GM19238 (cell line): ENCODE data around the gene PDIA5.
A peak's percentile ranks its signal among the peaks of the same experiment; 100 is the strongest.

ENCODE experiments used
- DNase-seq: peaks from one replicate; pipeline ENCODE4 v3.0.0; 2011; ENCODE audit warnings: low spot score; ENCODE audit not compliant: insufficient read length

PDIA5 gene

DNA sequence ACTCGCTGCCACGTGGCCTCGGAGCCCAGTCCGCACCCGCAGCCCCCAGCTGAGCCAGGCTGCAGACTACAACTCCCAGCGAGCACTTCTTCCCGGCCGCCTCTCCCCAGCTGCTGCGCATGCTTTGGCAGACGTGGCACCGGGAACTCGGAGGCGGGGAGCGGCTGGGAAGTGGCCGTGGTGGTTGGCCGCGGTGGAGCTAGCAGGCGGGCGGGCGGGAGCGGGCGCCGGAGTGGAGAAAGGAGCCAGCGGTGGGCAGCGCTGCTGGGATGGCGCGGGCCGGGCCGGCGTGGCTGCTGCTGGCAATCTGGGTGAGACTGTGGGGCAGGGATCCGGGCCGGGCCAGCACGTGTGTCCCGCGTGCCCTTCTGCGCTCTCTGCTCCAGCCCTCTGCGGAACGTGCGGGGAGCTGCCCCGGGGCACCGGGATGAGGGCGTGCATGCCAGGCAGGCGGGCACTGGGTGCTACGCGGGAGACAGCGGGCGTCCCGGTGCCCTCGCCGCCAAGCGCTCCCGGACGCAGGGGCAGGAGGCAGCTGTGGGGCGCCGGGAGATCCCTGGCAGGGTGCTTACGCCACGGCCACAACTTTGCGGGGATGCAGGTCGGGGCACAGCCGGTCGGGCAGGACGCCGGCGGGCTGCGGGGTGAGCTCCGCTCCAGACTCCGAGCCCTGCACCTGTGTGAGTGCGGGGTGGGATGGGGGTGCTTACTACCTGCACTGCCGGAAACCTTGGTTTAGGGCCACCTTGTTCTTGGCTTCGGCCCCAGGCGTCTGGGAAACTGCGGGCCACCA, at the start of gene PDIA5:
Gene PDIA5 (plus strand): TSS at position 130 of the 793 bp plus-strand sequence. CDS start 140 bp downstream, at position 270.
- peak; percentile 86 for DNase-seq

DNA sequence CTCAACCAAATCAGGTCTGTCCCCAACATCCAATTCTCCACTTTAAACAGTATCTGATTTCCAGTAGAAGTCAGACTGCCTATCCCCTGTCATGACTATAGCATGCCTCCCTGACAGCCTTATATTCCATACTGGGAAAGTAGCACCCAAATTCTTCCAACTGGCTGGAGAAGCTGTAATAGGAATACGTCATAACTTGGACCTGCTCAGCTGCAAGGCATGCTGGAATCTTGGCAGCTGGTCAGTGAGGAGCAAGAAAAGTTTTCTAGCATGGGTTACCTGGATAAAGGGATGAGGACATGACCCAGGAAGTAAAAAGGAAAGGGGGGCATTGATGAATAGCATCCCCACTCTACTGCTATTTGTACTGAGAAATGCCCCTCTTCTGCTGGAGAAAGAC, 48.1 kb upstream of the PDIA5 start:
- DNase-seq = no peak

- no peak for DNase-seq
Observed at GRCh38 chr3:123019161-123019560, 47.7 kb upstream of the PDIA5 start.

- DNase-seq = no peak
Observed at GRCh38 chr3:123019591-123019990, 47.2 kb upstream of the PDIA5 start.

DNA sequence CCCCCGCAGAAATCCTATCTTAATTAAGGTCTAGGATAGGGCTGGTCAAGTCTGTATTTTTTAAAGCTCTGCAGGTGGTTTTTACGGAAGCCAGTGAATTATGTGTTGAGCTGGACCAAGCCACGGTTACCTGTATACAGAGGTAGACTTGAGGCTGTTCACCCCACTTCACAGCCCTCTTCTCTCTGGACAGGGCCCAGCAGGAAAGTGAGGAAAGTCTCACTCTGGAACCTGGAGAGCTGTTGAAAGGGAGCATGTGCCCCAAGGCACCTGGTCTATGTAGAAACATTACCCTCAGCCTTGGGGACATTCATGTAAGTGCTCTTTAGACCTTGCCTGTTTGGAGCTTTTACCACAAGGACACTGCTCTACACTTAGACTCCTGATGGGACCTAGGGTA, 46.1 kb upstream of the PDIA5 start:
- no peak for DNase-seq

- no peak for DNase-seq
Observed at GRCh38 chr3:123021388-123021787, 45.4 kb upstream of the PDIA5 start.

GRCh38 chr3:123021996-123022510, 44.8 kb upstream of the PDIA5 start:
- no peak for DNase-seq

GRCh38 chr3:123024056-123024455, 42.8 kb upstream of the PDIA5 start:
- no peak for DNase-seq

- no peak for DNase-seq
Observed at GRCh38 chr3:123025642-123026521, 40.9 kb upstream of the PDIA5 start.

GRCh38 chr3:123026565-123027291, 40.1 kb upstream of the PDIA5 start:
- DNase-seq = peak; percentile 21

- DNase-seq = peak; percentile 35
Observed at GRCh38 chr3:123027292-123028232, 39.3 kb upstream of the PDIA5 start, which contains the start of gene SEMA5B. Gene SEMA5B (minus strand): TSS chr3:123027763. CDS start chr3:122961263, 66,500 bp downstream.

DNA sequence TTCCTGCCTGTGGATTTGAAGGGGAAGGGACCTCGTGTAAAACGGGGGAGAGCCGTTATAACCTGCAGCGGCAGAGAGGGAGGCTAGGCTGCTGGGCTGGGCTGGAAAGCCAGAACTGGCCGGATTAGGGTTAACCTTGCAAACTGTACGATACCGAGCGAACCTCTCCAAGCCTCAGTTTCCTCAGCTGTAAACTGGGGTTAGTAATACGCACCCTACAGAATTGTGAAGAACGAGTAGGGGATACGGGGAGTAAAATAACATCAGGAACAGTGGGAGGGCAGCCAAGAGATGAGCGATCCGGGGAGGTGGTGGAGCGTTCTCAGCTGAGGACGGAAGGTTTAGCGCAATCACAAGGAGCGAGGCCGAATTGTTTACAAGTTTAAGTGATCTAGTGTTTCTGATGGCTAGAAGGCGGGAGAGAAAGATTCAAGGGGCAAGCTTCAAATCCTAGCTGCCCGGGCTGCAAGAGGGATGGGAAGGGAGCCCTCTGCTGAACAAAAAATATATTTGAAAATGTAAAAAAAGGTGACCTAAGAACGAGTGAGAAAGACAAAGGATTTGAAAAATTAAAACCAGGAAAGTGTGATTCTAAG, 38.5 kb upstream of the PDIA5 start:
- DNase-seq = peak; percentile 49

DNA sequence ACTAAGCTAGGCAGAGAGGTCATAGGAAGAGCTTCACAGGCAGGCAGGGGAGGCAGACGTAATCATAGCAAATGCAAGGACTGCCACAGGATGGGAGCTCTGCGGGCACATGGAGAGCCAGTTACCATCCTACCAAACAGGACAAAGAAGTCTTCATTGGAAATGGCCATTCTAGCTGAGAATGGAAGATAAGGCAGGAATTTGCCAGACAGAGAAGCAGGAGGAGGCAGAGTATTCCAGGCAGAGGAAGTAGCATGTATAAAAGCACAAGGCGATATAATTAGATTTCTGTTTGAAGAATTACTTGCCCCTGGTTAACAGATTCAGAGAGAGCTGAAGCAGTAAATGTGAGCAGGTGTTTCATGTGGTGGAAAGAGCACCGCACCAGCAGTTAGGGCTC, 35.8 kb upstream of the PDIA5 start:
- DNase-seq = no peak

GRCh38 chr3:123032057-123032456, 34.8 kb upstream of the PDIA5 start:
- DNase-seq = no peak

GRCh38 chr3:123034120-123034519, 32.7 kb upstream of the PDIA5 start:
- no peak for DNase-seq

- no peak for DNase-seq
Observed at GRCh38 chr3:123034996-123035395, 31.8 kb upstream of the PDIA5 start.

DNA sequence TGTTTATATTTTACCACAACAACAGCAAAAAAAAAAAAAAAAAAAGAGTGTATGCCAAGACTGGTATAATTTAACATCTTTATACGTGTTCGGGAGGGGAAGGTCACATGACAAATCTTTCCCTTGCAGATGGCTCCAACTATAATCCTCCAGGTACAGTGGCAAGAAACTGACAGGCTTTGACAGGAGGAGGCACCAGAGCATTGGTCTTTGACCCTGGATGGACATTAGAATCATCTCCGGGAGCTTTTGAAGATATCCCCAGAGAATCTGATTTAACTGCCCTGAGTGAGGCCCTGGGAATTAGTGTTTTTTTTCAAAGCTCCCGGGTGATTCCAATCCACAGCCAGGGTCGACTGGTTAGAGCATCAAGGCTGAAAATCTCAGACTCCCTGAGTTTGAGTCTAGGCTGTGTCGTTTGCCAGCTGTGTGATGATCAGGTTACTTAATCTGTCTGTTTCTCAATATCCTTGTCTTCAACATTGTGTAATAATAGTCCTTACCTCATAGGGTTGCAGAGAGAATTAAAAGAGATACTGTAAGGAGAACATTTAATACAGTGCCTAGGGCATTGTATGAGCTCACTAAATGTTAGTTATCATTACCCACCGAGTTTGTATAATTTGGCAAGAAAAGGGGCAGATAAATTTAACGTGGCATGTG, 30.3 kb upstream of the PDIA5 start:
- no peak for DNase-seq

DNA sequence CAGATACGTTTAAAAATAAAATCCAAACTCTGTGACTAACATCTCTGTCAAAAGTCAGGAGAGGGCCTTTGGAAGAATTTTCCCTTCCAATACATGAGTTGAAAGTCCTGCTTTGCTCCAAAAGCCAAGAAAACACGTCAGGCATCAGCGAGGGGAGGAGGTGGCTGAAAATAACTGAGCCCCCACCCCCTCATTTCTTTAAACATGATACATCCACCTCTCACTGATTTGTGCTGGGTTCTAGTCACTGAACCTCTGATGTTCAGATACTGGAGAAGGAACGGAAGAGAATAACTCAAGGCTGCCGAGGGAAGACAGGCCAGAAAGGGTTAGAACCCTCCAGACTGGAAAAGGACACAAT, 29.8 kb upstream of the PDIA5 start:
- DNase-seq = no peak

DNA sequence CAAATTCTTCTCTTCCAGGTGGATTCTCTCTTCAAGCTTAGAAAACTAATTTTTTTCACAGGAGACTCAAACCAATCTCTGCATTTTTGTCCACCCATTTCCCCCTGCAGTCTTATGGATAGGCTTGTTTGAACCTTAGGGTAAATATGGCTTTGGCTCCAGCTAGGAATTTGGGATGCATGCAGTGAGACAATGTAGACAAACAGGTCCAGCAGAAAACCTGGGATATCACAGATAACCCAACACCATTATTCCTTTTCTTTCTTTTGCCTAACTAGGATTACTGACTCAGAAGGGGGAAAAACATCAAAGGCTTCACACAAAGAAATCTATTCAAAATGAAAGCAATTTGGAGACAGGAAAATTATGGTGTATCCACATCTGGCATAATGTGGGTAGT, 28.1 kb upstream of the PDIA5 start:
- no peak for DNase-seq
